ENCODE measurements around the gene CD79B. TPM values are rescaled to one million over a fixed set of nuclear protein-coding genes. Genes with fewer than 3 reads are reported as not detected.

Gene CD79B
- total and polyA plus RNA-seq, 10 of the 15 experiments (the other 5 are each of a cell fraction or from before 2014, with no cell fraction given) = 17.5 to 148 (median 79.1) TPM

- no peak overlapping the region for H3K4me2 ChIP-seq (ENCODE audit: control insufficient read depth, insufficient read depth)
- WGBS (ENCODE audit: insufficient coverage, insufficient replicate concordance, low lambda C conversion rate, missing lambda C conversion rate) = 60% methylated on average over 13 of the region's 13 CpGs
- ChIA-PET CTCF (interaction anchor here (1.0 to 17.4 kb wide), 15 partner anchors 9 to 215 kb away, joined by 3 to 481 read pairs (median 28); partner anchors contain the start of genes CD79B, ERN1 and ICAM2), SMC1A (ENCODE audit: uncharacterized antibody, unreplicated experiment) (interaction anchor here (1.2 to 14.0 kb wide), 8 partner anchors 14 to 215 kb away, joined by 3 to 248 read pairs (median 72); partner anchors contain the start of genes CD79B and ICAM2), RAD21 (ENCODE audit: unreplicated experiment) (interaction anchor here (1.1 to 9.2 kb wide), 7 partner anchors 10 to 214 kb away, joined by 3 to 288 read pairs (median 70); partner anchors contain the start of genes CD79B, ERN1 and ICAM2), POLR2A (interaction anchor here (1.1 to 2.2 kb wide), 2 partner anchors 15 to 214 kb away, joined by 4 to 15 read pairs; partner anchors contain the start of gene CD79B)
- intact Hi-C loops (cut with micrococcal nuclease; ENCODE audit: unreplicated experiment) (loop anchor here (2.0 kb wide), 2 partner anchors 99 to 215 kb away; no protein-coding TSS in a partner anchor), in situ Hi-C loops (cut with MboI) (no loop called here)
- H3K36me3 ChIP-seq (ENCODE audit: control insufficient read depth in 2 of 2, insufficient read depth in 2 of 2, low read length in 1 of 2) = no peaks in the 10 kb centered on the region
- FAIRE-seq (no peak), ATAC-seq (no peak), DNase-seq (ENCODE audit: low read depth, low spot score) (no peak)
- no peaks in the 10 kb centered on the region for H4K20me1 ChIP-seq (ENCODE audit: control insufficient read depth, insufficient read depth)
- no peak overlapping the region for H3K4me3 ChIP-seq
- H3K9me3 ChIP-seq (replicated peaks; ENCODE audit: control insufficient read depth, insufficient read depth, low read length) = no peaks in the 10 kb centered on the region
- H3K27ac ChIP-seq (ENCODE audit: control insufficient read depth, insufficient read depth) = no peak overlapping the region
- H2AFZ ChIP-seq (ENCODE audit: control insufficient read depth, low read depth, low read length) = no peak overlapping the region
- no peaks in the 10 kb centered on the region for H3K27me3 ChIP-seq (replicated peaks in 1 of 2; ENCODE audit: control insufficient read depth in 2 of 2, insufficient read depth in 2 of 2, low read length in 1 of 2)
- peaks cover 16% of the 10 kb centered on the region for H3K4me1 ChIP-seq (ENCODE audit: control insufficient read depth, insufficient read depth, low read length)
- no peaks in the 10 kb centered on the region for H3K79me2 ChIP-seq (ENCODE audit: control insufficient read depth, insufficient read depth, low read length)
- BruUV-seq (replicated peaks) = no TSS peak
- no peak overlapping the region for H3K9ac ChIP-seq (ENCODE audit: control insufficient read depth, insufficient read depth, low read length)
- TF ChIP-seq ZNF384 (IDR thresholded peaks at IDR 0.05; ENCODE audit: borderline replicate concordance, low read depth, low read length) (no peak), BCL3 (IDR thresholded peaks at IDR 0.05; ENCODE audit: borderline replicate concordance, insufficient read depth, low read depth, low read length, poor library complexity, severe bottlenecking) (no peak), PML (IDR thresholded peaks at IDR 0.05; ENCODE audit: low read length) (no peak), CBX3 (IDR thresholded peaks at IDR 0.05; ENCODE audit: borderline replicate concordance, low read depth) (no peak), NKRF (conservative IDR thresholded peaks at IDR 0.05) (no peak), FOS (IDR thresholded peaks at IDR 0.05; ENCODE audit: borderline replicate concordance, extremely low read depth, insufficient read length) (no peak), ZNF592 (IDR thresholded peaks at IDR 0.05) (no peak), RELB (IDR thresholded peaks at IDR 0.05; ENCODE audit: low read depth) (no peak), E4F1 (IDR thresholded peaks at IDR 0.05; ENCODE audit: borderline replicate concordance, partially characterized antibody) (no peak), RBBP5 (conservative IDR thresholded peaks at IDR 0.05) (no peak)
These were observed 14.5 kb downstream of the CD79B start for GRCh38 chr17:63917646-63918045.

Data from GM12878 (cell line).